Stimulated activated CD8-positive, alpha-beta memory T cell treated with anti-CD3 and anti-CD28 coated beads, Interleukin-4, amount 100 ng/mL, for 1 hour (primary cell): ENCODE results near the gene TMEM184A.
"Not testable (repeated sequence)": the region's sequence is repeated elsewhere in the genome, so short reads cannot be mapped to it uniquely, and the experiment has no call there.

Experiments
- DNase-seq, 2 donors: peaks; one replicate each; pipeline ENCODE4 v3.0.0-alpha.2; 2020; ENCODE audit warnings: low read depth in 2 of 2, low spot score in 1 of 2

The TMEM184A gene

GRCh38 chr7:1590887-1591286, 34.9 kb upstream of the TMEM184A start:
- no peak for DNase-seq

GRCh38 chr7:1590476-1590875, 34.5 kb upstream of the TMEM184A start:
- no peak for DNase-seq

GRCh38 chr7:1588978-1589377, 33.0 kb upstream of the TMEM184A start:
- DNase-seq = no peak

GRCh38 chr7:1587738-1588137, 31.7 kb upstream of the TMEM184A start:
- no peak for DNase-seq

- DNase-seq = no peak
Measured at GRCh38 chr7:1586827-1587705, 31.1 kb upstream of the TMEM184A start.

- no peak for DNase-seq
Measured at GRCh38 chr7:1586126-1586826, 30.3 kb upstream of the TMEM184A start.

- no peak for DNase-seq
Measured at GRCh38 chr7:1585142-1585981, 29.4 kb upstream of the TMEM184A start.

- no peak for DNase-seq
Measured at GRCh38 chr7:1584700-1585099, 28.7 kb upstream of the TMEM184A start.

- DNase-seq = not testable (repeated sequence)
Measured at GRCh38 chr7:1583241-1583930, 27.4 kb upstream of the TMEM184A start.

GRCh38 chr7:1580422-1581030, 24.5 kb upstream of the TMEM184A start:
- DNase-seq = no peak

- DNase-seq = peak; percentile 35 to 44
Measured at GRCh38 chr7:1579481-1580421, 23.7 kb upstream of the TMEM184A start.

GRCh38 chr7:1578513-1578912, 22.5 kb upstream of the TMEM184A start:
- no peak for DNase-seq

- no peak for DNase-seq
Measured at GRCh38 chr7:1576521-1577253, 20.7 kb upstream of the TMEM184A start.

- DNase-seq = no peak
Measured at GRCh38 chr7:1575809-1576208, 19.8 kb upstream of the TMEM184A start.

- DNase-seq = no peak
Measured at GRCh38 chr7:1572111-1572822, 16.3 kb upstream of the TMEM184A start.

- DNase-seq = peak; percentile 71 to 76
Measured at GRCh38 chr7:1569833-1570632, 14.0 kb upstream of the TMEM184A start, which contains the start of gene PSMG3. Gene PSMG3 (minus strand): TSS chr7:1570032. CDS start chr7:1569339, 693 bp downstream.

- no peak for DNase-seq
Measured at GRCh38 chr7:1569440-1569832, 13.4 kb upstream of the TMEM184A start.
